ENCODE results near the gene ZSWIM7.
"Not testable (repeated sequence)": the region's sequence is repeated elsewhere in the genome, so short reads cannot be mapped to it uniquely, and the experiment has no call there.

Gene ZSWIM7

GRCh38 chr17:15998031-15998562, 1.4 kb downstream of the ZSWIM7 start:
- DNase-seq = no peak

- DNase-seq = no peak
Observed at GRCh38 chr17:15996322-15996721, 3.2 kb downstream of the ZSWIM7 start.

DNA sequence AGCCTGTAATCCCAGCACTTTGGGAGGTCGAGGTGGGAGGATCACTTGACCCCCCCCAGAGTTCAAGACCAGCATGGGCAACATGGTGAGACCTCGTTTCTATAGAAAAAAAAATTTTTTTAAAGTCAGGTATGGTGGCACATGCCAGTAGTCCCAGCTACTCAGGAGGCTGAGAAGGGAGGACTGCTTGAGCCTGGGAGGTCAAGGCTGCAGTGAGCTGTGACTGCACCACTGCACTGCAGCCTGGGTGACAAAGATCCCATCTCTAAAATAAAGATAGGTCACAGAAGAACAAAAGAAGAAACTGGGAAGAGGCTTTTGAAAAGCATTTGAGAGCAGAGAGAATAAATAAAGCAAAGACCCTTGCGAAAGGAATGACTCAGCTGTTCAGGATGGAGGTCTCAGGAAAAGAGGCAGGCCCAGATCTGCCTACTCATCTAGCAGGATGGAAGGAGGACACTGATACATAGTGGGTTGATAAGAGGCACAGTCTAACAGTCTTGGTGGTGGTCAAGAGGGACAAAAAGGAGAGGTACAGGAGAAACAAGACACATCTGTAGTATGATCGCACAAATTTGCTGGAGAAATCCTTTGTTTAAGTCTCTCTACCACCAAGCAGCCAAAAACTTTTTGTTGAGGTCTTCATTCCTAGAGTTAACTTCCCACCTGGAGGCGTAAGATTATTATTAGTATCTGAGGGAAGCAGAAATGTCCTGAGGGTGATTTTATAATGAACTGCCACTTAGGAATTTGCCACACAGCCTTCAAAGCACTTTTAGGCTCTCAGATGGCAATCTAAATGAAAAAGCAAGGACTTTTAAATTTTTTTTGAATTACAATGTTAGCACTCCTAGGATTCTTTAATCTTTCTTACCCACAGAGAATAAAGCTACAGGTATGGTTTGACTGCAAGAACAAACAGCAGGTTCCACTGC, 17.6 kb downstream of the ZSWIM7 start:
- DNase-seq = no peak

- peak; percentile 46 for DNase-seq
Observed at GRCh38 chr17:15981208-15981607, 18.3 kb downstream of the ZSWIM7 start.

GRCh38 chr17:15979013-15979412, 20.5 kb downstream of the ZSWIM7 start:
- not testable (repeated sequence) for DNase-seq

- DNase-seq = no peak
Observed at GRCh38 chr17:15978606-15979005, 20.9 kb downstream of the ZSWIM7 start.

- no peak for DNase-seq
Observed at GRCh38 chr17:15977894-15978293, 21.6 kb downstream of the ZSWIM7 start.

GRCh38 chr17:15973834-15974233, 25.7 kb downstream of the ZSWIM7 start:
- DNase-seq = no peak

DNA sequence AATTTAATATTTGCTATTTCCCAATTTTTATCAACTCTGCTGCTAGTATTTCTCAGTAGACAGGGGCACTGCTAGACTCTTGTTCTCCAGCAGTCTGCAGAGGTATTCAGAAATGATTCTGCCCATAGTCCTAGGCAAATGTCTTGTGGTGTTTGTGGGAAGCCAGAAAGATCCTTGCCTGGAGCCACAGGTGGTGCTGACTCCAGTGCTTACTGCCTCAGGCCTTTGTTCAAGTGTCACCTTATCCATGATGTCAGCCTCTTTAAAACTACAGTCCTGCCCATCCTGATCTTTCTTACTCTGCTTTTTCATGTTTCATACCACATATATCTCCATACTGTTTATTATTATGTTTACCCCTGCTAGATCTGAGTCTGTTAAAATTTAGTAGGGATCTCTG, 26.5 kb downstream of the ZSWIM7 start:
- no peak for DNase-seq

DNA sequence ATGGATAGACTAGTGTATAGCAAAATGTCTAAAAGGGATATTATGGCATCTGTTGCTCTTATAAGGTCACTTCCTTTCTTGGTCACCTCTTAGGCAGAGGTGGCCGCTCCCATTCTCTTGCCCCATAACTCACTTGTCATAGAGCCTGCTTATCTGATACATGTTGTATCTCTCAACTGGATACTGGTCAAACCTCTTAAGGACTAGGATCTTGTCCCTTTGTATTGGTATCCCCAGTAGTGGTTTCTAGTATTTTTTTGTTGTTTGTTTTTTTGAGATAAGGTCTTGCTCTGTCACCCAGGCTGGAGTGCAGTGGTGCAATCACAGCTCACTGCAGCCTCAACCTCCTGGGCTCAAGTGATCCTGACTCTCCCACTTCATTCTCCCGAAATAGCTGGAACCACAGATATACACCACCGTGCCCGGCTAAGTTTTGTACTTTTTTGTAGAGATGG, 27.0 kb downstream of the ZSWIM7 start:
- DNase-seq = no peak

DNA sequence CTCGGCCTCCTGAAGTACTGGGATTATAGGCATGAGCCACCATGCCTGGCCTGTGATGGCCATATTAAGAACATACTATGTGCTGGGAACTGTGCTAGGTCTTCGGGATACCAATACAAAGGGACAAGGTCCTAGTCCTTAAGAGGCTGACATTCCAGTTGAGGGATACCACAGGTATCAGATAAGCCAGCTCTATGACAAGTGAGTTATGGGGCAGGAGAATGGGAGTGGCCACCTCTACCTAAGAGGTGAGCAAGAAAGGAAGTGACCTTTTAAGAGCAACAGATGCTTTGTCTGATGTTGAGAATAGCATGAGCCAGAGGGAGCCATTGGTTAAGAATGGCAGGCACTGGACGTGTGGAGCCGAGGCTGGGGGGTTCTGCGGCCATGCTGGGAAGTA, 27.6 kb downstream of the ZSWIM7 start:
- no peak for DNase-seq

- DNase-seq = no peak
Observed at GRCh38 chr17:15971098-15971678, 28.3 kb downstream of the ZSWIM7 start.

DNA sequence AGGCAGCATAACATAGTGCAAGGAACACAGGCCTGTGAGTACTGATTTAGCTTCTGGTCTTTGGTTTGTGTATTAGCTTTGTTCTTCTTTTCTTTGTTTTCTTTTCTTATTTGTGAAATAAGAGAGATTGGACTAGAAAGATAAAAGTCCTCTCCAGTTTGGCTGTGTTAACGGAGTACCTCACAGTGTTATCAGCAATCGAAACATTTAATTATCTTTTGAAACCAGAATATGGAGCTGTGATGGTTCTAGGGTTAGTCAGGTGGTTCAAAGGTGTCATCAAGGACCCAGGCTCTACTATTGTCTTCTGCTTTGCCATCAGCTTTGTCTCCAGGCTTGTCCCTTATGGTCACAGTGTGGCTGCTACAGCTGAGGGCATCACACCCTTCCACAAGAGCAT, 29.0 kb downstream of the ZSWIM7 start:
- no peak for DNase-seq

DNA sequence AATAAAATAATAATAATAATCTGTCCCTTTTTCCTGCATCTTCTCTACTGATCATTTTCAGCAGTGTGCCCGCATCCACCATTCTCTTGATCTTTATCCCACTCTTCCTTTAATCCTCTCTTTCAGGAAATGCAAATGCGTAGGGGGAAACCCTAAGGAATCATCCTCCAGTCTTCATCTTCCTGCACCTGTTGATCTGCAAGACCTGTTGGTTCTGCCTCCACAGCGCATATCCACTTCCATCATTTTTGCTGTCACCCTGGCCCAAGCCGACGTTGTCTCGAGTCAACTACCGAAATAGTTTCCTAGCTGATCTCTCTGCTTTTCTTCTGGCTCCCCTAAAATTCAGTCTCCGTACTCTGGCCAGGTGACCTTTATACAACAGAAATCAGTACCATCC, 30.0 kb downstream of the ZSWIM7 start:
- DNase-seq = no peak

GRCh38 chr17:15967706-15968399, 31.7 kb downstream of the ZSWIM7 start:
- no peak for DNase-seq

- no peak for DNase-seq
Observed at GRCh38 chr17:15966879-15967248, 32.6 kb downstream of the ZSWIM7 start.

DNA sequence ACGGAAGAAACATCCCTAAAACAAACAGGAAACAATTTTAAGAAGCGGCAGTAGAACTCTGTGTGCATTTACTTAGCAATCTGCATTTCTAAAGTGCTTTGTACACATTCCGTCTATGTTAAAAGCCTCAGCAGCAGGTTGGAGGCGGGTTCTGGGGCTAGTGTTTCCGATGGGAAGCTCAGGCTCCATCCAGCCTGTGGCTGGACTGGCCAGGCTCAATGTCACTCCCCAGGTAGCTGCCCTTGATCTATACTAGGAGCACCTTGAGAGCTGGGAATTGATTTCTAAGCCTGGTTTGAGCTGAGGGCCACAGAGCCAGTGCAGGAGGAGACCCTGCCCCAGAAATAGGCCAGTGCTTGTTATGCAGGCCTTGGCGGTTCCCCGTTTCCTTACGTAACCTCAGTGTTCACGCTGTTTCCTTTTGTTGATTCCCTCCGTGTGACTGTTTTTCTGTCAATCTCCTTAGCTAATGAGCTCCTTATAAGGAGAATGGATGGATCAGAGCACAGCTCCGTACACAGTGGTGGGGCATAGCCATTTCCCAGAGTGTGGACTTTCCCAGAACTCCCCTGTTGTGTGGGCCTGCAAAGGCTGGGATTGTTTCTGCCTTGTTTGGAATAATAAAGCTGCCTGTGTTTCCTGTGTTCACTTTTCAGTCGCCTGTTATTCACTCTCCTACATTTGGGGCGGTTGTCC, 33.2 kb downstream of the ZSWIM7 start:
- no peak for DNase-seq

- no peak for DNase-seq
Observed at GRCh38 chr17:15965528-15965927, 34.0 kb downstream of the ZSWIM7 start.

- DNase-seq = no peak
Observed at GRCh38 chr17:15963670-15964110, 35.8 kb downstream of the ZSWIM7 start.

DNA sequence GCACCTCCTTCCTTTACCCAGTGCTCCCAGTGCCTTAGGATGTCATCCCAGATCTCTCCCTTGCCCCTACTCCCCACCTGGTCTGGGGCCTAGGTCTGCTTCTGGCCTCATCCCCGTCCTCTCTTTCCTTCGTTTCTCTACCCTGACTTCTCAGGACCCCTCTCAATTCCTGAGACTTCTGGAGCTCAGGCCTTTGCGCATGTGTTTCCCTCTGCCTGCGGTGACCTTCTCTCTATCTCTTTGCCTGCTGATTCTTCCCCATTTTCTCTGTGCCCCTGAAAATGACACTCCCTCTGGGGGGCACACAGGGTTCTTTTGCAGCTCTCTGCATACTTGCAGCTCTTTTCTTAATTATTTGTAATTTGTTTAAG, 41.0 kb downstream of the ZSWIM7 start:
- no peak for DNase-seq

GRCh38 chr17:15957608-15958307, 41.7 kb downstream of the ZSWIM7 start:
- no peak for DNase-seq

GRCh38 chr17:15957206-15957605, 42.3 kb downstream of the ZSWIM7 start:
- DNase-seq = peak; percentile 61

All from activated CD4-positive, alpha-beta T cell treated with anti-CD3 and anti-CD28 coated beads for 48 hours (primary cell).